ENCODE results near the gene MIX23.

The MIX23 gene

GRCh38 chr3:122383771-122384697 lies 1.0 kb upstream of the MIX23 start, which contains the start of gene FAM162A (continued):
- no peak for TF ChIP-seq ZBTB44 (tag by site-specific recombination; IDR thresholded peaks at IDR 0.05)

- Histone ChIP-seq H3K9me3 (ENCODE audit: control insufficient read depth, insufficient read depth, low read depth, low read length) (no peaks in the 10 kb centered on the region), H3K27ac (ENCODE audit: extremely low read depth, low read depth, low read length) (no peak overlapping the region), H3K4me1 (ENCODE audit: control insufficient read depth, insufficient read depth, low read length) (no peaks in the 10 kb centered on the region), H3K4me3 (ENCODE audit: low read depth, low read length) (no peak overlapping the region), H3K36me3 (ENCODE audit: control insufficient read depth in 2 of 2, insufficient read depth in 1 of 2, low read length in 2 of 2) (peaks cover 0 to 16% of the 10 kb centered on the region in 2 experiments; a peak in 2 of 3 replicates)
- POLR2A ChIA-PET, result no interaction called here
- CTCF ChIA-PET, result no interaction called here
- no peak for TF ChIP-seq ZNF354C (tag by site-specific recombination; IDR thresholded peaks at IDR 0.05; ENCODE audit: borderline replicate concordance, low read depth)
- TF ChIP-seq ZNF549 (tag by site-specific recombination; IDR thresholded peaks at IDR 0.05), result no peak
- no peak for TF ChIP-seq YY2 (tag by site-specific recombination; IDR thresholded peaks at IDR 0.05)
- TF ChIP-seq ZNF426 (tag by site-specific recombination; IDR thresholded peaks at IDR 0.05), result no peak
- TF ChIP-seq ZNF626 (tag by site-specific recombination; IDR thresholded peaks at IDR 0.05), result no peak
- TF ChIP-seq ZNF433 (tag by site-specific recombination; IDR thresholded peaks at IDR 0.05; ENCODE audit: low read depth), result no peak
- no peak for TF ChIP-seq ZNF423 (tag by site-specific recombination; IDR thresholded peaks at IDR 0.05)
- TF ChIP-seq ZNF404 (tag by site-specific recombination; IDR thresholded peaks at IDR 0.05), result no peak
- no peak for TF ChIP-seq ZNF560 (tag by site-specific recombination; IDR thresholded peaks at IDR 0.05; ENCODE audit: borderline replicate concordance)
- no peak for TF ChIP-seq ZFP41 (tag by site-specific recombination; IDR thresholded peaks at IDR 0.05; ENCODE audit: borderline replicate concordance)
- no peak for TF ChIP-seq ZNF561 (tag by site-specific recombination; IDR thresholded peaks at IDR 0.05; ENCODE audit: borderline replicate concordance)
- no peak for TF ChIP-seq ZNF791 (tag by site-specific recombination; IDR thresholded peaks at IDR 0.05)
- TF ChIP-seq ZNF645 (tag by site-specific recombination; IDR thresholded peaks at IDR 0.05), result no peak
Measured at GRCh38 chr3:122377975-122378374, 5.1 kb downstream of the MIX23 start.

GRCh38 chr3:122374034-122374433 lies 9.0 kb downstream of the MIX23 start:
- H3K4me1 ChIP-seq (ENCODE audit: control insufficient read depth, insufficient read depth, low read length), result no peaks in the 10 kb centered on the region
- H3K36me3 ChIP-seq (ENCODE audit: control insufficient read depth in 2 of 2, insufficient read depth in 1 of 2, low read length in 2 of 2), result peaks cover 6 to 27% of the 10 kb centered on the region in 2 experiments
- H3K4me3 ChIP-seq (ENCODE audit: low read depth, low read length), result no peak overlapping the region
- H3K27ac ChIP-seq (ENCODE audit: extremely low read depth, low read depth, low read length), result no peak overlapping the region
- ChIA-PET POLR2A (interaction anchor here (0.7 kb wide), 1 partner anchor 689 kb away, joined by 6 read pairs; no protein-coding TSS in a partner anchor), CTCF (no interaction called here)
- no peaks in the 10 kb centered on the region for H3K9me3 ChIP-seq (ENCODE audit: control insufficient read depth, insufficient read depth, low read depth, low read length)
- TF ChIP-seq KLF9 (tag by site-specific recombination; IDR thresholded peaks at IDR 0.05; ENCODE audit: low read depth) (no peak), ZNF777 (tag by site-specific recombination; IDR thresholded peaks at IDR 0.05; ENCODE audit: borderline replicate concordance) (no peak), ZNF433 (tag by site-specific recombination; IDR thresholded peaks at IDR 0.05; ENCODE audit: low read depth) (no peak), ZBTB8A (tag by site-specific recombination; IDR thresholded peaks at IDR 0.05) (no peak), ZBTB17 (tag by site-specific recombination; IDR thresholded peaks at IDR 0.05) (no peak), ZSCAN18 (tag by site-specific recombination; IDR thresholded peaks at IDR 0.05) (no peak), ZNF585B (tag by site-specific recombination; IDR thresholded peaks at IDR 0.05) (no peak), ZFP41 (tag by site-specific recombination; IDR thresholded peaks at IDR 0.05; ENCODE audit: borderline replicate concordance) (no peak), PRDM2 (tag by site-specific recombination; IDR thresholded peaks at IDR 0.05; ENCODE audit: borderline replicate concordance) (no peak), ZNF521 (tag by site-specific recombination; IDR thresholded peaks at IDR 0.05) (no peak)
